GM10266 (cell line): ENCODE data around the gene LPCAT1.

Experiments used
- DNase-seq: peaks from one replicate; pipeline ENCODE4 v3.0.0; 2012; ENCODE audit errors: extremely low spot score
- TF ChIP-seq, protein P1 (sequence below): IDR thresholded peaks from 2 replicates; pipeline ENCODE4 v1.5.1; 2012; ENCODE audit warnings: mild to moderate bottlenecking, low read depth; ENCODE audit not compliant: control insufficient read depth, insufficient read depth; ENCODE audit errors: missing control alignments

LPCAT1 gene

DNA sequence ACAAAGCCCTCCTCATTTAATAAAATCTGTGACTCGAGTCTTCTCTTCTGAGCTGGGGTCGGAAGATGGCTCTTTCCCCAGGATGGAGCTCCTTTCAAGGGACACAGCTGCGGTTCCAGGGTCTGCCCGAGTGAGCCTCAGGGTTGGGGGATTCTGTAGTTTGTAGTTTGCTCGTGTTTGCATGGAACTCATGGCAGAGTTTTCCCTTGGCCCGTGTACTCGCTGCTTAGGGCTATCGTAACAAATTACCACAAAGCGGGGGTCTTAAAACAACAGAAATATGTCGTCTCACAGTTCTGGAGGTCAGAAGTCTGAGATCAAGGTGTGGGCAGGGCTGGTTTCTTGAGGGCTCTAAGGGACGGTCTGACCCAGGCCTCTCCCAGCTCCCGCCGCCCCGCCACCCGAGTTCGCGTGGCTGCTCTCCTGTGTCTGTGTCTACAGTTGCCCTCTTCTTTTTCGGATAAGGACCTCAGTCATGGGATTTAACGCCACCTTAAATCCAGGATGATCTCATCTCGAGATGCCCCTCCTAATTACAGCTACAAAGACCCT is 13.9 kb upstream of the LPCAT1 start:
- no peak for DNase-seq
- TF ChIP-seq, protein P1, sequence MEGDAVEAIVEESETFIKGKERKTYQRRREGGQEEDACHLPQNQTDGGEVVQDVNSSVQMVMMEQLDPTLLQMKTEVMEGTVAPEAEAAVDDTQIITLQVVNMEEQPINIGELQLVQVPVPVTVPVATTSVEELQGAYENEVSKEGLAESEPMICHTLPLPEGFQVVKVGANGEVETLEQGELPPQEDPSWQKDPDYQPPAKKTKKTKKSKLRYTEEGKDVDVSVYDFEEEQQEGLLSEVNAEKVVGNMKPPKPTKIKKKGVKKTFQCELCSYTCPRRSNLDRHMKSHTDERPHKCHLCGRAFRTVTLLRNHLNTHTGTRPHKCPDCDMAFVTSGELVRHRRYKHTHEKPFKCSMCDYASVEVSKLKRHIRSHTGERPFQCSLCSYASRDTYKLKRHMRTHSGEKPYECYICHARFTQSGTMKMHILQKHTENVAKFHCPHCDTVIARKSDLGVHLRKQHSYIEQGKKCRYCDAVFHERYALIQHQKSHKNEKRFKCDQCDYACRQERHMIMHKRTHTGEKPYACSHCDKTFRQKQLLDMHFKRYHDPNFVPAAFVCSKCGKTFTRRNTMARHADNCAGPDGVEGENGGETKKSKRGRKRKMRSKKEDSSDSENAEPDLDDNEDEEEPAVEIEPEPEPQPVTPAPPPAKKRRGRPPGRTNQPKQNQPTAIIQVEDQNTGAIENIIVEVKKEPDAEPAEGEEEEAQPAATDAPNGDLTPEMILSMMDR: no peak

DNA sequence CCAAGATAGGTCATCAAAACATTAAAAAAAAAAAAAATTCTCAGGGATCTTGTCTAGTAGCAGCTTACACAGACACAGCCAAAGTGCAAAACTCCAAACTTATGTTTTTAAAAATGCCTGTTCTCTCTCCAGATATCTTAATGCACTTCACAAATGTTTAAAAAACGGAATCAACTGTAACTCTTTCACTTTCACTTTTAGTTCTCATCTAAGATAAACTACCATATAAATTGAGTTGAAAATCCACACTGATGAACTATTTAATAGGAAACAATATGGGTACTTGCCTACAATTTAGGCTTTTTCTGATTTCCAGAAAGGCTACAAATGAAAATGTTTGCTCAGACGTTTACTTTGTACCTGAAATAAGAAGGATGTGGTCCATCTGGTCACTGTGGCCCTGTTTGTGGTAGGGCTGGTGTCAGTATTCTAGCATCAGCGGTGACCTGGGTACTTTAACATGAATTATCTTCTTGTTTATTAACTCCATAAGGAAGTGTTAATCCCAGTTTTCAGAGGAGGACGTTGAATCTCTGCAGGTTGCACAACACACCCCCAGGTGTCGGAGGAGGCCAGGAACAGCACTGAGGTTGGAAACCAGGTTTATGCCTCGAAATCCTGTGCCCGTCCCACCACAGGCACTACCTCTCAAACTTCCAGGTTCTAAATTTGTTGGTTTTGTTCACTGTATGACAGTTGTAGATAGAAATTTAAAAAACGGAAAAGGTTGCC is 13.3 kb upstream of the LPCAT1 start:
- no peak for DNase-seq
- TF ChIP-seq, protein P1: no peak

DNA sequence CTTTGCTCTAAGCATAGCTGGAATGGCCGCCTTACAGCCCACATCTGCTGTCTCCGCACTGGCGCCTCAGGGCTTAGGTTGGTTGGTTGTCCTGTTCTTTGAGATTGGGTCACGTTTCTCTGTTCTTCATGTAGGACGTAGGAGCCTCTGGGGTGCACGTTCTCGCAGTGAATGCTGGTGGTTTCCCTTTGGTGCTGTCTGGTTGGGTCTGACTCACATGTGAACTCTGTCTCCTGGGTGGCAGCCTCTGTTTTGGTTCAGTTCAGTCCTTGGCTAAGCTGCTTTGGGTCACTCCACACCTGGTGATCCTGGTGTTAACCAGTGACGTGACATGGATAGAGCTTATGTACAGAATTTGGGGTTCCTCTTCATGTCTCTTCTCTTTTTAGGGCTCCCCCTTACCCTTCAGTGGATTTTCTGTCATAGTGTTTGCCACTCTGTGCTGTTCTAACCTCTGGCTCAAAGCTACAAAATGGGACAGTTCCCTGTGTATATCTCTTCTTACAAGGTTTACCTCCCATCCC is 12.6 kb upstream of the LPCAT1 start:
- DNase-seq: peak; percentile 80
- TF ChIP-seq, protein P1: no peak

DNA sequence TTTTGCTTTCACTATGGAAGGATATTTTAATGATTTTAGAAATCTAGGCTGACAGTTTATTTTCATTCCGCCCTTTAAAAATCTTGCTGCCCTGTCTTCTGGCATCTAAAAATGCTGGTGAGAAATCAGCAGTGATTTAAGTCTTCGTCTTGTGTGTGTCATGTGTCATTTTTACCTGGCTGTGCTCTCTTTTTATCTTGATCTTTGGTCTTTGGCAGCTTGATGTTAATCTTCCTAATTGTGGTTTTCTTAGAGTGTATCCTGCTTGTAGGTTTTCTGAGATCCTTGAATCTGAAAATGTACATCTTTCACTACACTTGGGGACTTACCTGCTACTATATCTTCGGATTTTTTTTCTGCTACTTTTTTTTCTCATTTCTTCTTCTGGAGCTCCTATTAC is 11.9 kb upstream of the LPCAT1 start:
- TF ChIP-seq, protein P1: no peak
- DNase-seq: no peak

DNA sequence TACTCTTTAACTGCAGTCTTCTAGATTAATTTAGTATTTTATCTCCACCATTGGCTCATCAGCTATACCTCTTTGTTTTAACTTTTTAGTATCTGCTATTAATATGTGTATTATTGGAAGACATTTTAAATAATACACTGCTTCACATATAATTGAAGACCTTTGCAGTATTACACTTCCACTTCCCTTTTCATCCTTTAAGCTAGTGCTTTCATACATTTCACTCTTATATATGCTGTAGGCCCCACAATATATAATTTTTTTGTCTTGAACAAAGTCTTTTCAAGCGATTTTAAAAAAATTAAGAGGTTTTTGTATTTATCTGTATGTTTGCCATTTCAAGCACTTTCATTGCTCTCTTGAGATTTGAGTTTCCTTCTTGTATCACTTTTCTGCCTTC is 8.6 kb upstream of the LPCAT1 start:
- TF ChIP-seq, protein P1: no peak

DNA sequence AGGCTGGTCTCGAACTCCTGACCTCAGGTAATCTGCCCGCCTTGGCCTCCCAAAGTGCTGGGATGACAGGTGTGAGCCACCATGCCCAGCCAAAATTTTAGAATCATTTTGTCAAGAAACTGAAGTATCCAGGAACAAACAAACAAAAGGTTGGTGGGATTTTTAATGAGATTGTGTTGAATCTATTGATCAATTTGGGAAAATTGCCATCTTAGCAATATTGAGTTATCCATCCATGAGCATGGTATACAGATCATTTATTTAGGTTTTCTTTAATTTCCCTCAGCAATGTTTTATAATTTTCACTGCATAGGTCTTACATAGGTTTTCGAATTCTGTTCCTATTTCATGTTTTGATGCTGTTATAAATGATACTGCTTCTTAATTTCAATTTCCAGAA is 5.7 kb upstream of the LPCAT1 start:
- TF ChIP-seq, protein P1: no peak
- DNase-seq: no peak

More for the DNA sequence above, 8.6 kb upstream of the LPCAT1 start:
- DNase-seq: no peak
